AG08396 (cell line): Measurements from ENCODE around the gene PCNA.
"Not testable (repeated sequence)": the region's sequence is repeated elsewhere in the genome, so short reads cannot be mapped to it uniquely, and the experiment has no call there.

ENCODE experiments used
- DNase-seq: peaks from one replicate; pipeline ENCODE4 v3.0.0; 2012; ENCODE audit warnings: low spot score, mixed read lengths

Gene PCNA

DNA sequence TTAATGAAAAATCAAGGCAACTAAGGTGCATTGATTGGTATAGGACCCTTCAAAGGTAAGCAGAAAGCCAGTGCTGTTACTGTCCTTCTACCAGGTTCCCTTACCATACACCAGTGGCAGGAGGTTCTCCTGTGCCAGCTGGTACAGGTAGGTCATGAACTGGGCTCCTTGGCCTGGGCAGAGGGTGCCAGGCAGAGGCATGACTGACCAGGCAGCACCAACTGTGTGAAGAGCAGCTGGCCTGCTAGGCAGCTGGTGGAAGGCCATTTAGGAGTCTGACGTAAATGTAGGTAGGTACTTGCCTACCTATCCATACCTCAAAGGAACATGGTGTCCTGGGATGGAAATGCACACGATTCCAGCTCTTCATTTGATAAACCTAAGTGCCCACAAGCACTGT is 23.3 kb downstream of the PCNA start:
- no peak for DNase-seq

DNA sequence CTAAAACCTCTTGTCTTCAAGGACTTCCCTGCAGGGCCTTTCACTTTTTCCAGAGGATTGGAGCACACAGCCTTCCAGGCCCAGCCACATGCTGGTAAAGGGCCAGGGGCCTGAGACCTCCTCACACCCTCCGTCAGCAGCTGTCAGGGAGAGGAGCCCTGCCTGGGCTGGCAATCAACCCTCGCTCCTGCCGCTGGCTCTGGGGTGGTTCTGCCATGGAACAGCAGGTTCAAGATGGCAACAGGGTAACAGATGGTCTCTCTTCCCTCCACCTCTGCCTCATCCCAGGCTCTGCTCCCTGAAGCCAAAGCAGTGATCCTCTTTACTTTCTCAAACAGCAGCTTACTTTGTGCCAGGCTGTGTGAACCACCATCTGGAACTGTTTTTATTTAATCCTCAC is 23.8 kb downstream of the PCNA start:
- DNase-seq, result no peak

DNA sequence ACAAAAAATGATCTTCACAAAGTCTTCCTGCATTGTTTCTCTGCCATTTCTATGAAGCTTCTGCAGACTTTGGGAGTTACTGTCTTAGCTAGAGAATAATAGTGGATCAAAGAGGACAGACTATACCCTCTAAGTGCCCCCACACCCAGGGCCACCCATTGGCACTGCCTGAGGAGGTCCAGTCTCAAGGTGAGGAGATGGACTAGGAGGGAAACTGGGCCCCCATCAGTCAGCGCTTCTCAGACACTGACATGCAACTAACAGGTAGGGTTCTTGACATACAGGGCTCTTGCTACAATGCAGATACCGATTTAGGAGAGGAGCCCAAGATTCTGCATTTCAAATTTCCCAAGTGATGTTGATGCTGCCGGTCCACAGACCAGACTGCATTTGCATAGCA is 24.3 kb downstream of the PCNA start:
- DNase-seq, result no peak

DNA sequence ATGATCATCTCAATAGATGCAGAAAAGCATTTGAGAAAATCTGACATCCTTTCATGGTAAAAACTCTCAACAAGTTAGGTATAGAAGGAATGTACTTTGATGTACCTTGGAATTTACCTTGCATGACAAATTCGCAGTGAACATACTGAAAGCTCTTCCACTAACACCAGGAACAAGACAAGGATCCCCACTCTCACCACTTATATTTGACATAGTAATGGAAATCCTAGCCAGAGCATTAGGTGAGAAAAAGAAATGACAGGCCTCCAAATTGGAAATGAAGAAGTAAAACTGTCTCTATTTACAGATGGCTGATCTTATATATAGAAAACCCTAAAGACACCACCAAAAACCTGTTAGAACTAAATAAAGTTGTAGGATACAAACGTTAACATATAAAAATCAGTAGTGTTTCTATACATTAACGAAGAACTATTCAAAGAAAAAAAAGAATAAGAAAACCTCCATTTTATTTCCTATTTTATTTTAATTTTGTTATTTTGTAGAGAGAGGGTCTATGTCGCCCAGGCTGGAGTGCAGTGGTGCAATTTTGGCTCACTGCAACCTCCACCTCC is 26.9 kb downstream of the PCNA start:
- DNase-seq, result no peak

DNA sequence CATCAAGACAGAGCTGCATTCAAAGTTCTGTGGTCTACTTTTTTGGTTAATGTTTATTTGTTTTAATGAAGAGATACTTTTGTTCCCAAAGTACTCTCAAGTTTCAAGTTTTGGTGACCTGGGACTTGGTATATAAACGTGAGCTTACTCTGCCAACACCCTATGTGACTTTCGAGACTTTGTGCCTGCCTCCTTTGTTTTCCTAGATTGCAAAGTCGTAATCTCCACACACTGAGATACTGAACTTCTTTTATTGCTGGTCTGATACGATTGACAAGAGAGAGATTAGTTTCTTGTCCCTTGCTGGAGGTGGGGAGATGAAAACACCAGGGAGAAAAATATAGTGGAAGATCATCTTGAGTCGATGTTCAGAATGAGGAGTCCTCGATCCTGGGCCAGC is 27.9 kb downstream of the PCNA start:
- DNase-seq, result no peak

DNA sequence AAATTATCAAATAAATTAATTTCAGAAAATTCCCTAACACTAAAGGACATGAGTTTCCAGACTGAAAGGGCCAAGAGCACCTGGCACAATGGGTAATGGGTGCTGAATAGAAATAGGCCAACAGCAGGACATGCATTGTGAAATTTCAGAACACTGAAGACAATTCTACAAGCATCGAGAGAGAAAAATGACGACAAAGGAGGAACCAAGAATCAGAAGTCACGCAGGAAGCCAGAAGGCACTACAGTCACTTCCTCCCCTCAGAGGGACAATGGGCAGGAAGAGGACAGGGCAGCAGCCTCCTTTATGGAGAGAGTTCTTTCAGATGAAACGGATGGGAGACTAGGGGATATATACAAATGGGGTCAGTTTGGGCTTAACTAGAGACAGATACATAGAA is 29.6 kb downstream of the PCNA start:
- no peak for DNase-seq

DNA sequence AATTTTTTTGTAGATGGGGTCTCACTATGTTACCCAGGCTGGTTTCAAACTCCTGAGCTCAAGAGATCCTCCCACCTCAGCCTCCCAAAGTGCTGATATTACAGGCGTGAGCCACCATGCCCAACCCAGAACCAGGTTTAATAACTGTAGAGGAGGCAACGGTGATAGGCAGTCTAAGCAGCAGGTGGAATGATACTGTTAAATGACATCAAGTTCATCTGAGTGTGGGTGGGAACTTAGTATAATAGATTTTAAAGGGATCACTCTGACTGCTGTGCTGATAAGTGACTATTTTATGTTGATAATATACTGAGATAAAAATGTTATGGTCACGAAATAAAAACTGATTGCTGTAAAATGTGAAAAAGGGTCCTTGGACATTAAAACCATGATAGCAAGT is 31.1 kb downstream of the PCNA start:
- no peak for DNase-seq

DNA sequence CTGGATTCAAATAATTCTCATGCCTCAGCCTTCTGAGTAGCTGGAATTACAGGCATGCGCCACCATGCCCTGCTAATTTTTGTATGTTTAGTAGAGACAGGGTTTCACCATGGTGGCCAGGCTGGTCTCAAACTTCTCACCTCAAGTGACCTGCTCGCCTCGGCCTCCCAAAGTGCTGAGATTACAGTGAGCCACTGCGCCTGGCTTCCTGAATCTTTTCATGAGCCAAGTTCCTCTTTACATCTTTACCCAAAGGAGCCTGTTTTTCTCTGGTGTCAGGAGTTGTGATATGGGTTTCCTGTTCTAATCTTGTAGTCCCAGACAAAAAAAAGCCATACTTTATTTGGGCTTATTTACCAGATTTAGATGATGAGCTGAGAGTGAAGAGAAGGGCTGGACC is 34.4 kb downstream of the PCNA start:
- no peak for DNase-seq

DNA sequence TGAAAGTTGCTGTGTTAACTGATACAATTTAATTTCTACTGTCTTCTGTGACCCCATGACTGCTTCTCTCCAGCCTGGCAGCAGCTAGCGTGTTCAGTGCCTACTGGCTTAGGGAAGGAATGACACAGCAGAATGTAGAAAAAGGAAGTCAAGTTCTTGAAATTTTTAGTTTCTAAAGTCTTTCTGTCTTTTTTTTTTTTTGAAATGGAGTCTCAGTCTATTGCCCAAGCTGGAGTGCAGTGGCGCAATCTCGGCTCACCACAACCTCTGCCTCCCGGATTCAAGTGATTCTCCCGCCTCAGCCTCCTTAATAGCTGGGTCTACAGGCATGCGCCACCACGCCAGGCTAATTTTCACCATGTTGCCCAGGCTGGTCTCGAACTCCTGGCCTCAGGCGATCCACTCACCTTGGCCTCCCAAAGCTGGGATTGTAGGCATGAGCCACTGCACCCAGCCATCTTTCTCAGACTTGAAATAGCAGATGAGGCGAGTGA is 39.3 kb downstream of the PCNA start:
- peak; percentile 37 for DNase-seq

DNA sequence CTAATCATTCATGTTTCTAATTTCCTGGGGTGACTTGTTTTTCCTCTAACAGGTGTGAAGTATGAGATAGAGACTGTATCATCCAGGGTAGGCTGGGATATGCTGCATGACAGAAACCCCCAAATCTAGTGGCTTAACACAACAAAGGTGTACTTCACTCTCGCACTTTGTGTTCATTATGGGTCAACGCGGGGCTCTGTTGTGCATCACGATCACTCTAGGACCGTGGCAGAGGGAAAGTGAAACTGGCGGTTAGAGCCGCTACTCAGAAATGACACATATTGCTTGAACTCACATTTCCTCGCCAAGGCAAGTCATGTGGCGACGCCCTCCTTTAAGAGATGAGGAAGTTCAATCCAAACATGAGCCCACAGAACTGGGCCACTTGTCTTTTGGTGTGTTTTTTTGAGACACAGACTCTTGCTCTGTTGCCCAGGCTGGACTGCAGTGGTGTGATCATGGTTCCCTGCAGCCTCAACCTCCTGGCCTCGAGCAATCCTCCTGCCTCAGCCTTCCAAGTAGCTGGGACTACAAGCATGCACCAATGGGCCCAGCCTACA is 41.3 kb downstream of the PCNA start:
- DNase-seq, result peak; percentile 62

DNA sequence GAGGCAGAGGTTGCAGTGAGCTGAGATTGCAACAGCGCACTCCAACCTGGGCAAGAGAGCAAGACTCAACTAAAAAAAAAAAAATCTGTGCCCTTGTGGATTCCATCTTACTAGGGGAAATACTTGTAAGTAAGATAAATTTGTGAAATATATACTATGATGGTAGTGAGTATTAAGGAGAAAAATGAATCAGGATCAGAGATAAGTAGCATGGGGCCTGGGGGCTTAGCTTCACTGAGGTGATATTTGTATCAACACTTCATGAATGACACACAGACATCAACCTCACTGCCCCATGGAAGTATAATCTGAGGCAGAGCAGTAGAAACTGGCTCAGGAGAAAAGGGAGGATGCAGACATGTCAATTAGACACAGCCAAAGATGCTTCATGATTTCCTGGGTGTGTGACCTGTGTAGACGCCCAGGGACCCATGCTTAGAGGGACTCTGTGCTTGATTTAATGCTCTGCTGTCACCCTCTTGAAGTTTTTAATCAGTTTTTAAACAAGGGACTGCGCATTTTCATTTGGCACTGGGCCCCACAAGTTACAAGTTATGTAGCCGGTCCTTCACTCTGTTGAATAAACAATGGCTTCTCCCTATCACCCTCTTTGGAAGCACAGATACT is 41.9 kb downstream of the PCNA start:
- DNase-seq, result no peak

DNA sequence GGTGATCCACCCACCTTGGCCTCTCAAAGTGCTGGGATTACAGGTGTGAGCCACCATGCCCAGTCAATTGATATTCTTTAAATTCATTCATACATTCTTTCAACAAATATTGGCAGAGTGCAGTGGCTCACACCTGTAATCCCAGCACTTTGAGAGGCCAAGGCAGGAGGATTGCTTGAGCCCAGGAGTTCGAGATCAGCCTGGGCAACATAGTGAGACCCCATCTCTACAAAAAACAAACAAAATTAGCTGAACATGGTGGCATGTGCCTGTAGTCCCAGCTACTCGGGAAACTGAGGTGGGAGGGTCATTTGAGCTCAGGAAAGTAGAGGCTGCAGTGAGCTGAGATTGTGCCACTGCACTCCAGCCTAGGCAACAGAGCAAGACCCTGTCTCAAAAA is 42.8 kb downstream of the PCNA start:
- DNase-seq, result not testable (repeated sequence)

DNA sequence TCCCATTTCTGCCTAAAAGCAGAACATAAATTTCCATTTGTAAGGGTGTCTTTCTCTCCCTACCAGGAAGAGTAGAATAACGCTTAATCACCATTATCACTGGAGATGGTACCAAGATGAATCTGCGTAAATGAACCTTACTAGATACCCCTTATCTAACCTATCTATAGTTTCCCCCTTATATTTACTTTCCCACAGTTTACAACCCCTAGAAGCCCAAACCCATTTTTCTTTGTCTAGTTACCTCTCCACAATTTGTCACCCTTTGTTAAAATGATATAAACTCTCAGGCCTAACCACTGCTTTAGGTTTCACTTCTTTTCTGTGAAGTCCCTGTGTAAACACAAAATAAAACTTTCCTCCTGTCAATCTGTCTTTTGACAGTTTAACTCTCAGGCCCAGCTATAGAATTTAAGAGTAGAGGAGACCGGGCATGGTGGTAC is 45.5 kb downstream of the PCNA start:
- no peak for DNase-seq

DNA sequence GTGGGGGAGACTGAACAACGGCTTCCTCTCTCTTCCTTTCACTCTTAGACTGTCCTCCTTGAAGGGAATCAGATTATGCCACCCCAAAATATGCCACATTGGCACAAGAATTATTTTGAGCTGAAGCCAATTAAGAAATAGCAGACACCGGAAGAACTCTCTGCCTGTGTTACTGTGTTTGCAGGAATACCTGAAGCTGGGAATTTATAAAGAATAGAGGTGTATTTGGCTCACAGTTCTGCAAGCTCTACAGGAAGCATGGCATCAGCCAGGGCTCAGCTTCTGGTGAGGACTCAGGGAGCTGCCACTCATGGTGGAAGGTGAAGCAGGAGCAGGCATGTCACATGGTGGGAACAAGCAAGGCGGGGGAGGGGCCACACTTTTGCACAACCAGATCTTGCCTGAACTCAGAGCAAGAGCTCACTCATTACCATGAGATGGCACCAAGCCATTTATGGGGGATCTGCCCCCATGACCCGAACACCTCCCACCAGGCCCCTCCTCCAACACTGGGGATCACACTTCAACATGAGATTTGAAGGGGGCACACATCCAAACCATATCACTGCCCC is 46.0 kb downstream of the PCNA start:
- no peak for DNase-seq

DNA sequence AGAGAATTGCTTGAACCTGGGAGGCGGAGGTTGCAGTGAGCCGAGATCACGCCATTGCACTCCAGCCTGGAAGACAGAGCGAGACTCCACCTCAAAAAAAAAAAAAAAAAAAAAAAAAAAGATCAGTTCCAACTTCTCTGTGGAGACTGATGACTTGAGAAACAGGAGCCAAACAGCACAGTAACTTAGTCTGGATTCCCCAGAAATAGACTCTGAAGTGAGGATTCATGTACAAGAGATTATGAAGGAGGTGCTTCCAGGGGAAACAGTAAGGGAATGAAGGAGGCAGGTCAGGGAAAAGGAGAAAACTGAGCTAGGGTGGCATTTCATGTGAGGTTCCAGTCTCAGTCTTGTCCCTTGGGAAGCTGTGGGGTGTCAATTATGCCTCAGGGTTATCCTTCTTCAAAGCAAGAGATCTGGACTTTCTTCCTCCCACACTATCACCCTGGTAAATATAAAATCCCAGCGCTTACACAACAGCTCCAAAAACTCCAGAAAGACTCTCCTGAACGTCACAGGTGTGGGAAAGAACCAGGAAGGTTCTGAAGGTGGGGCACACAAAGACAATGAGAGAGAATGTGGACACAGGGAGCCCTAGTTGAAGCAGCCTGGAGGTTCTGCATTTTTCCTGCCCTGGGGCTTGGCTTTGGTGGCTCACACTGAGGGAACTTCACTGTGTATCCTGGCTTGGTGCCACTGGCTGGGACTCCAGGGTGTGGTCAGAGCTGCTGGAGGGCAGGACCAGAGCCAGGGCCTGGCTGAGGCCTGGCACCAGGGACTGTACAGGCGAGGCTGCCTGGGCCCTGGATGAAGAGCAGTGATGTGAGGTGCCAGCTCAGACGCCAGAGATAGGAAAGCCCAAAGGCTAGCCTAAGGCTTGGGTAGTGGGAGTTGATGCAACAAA is 46.8 kb downstream of the PCNA start:
- peak; percentile 74 for DNase-seq

DNA sequence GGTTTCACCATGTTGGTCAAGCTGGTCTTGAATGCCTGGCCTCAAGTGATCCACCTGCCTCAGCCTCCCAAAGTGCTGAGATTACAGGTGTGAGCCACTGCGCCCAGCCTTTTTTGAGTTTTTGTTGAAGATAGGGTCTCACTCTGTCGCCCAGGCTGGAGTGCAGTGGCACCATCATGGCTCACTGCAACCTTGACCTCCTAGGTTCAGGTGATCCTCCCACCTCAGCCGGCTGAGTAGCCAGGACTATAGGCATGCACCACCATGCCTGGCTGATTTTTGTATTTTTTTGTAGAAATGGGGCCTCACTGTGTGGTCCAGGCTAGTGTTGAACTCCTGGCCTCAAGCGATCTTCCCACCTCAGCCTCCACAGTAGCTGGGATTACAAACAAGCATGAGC is 47.8 kb downstream of the PCNA start:
- DNase-seq, result not testable (repeated sequence)

DNA sequence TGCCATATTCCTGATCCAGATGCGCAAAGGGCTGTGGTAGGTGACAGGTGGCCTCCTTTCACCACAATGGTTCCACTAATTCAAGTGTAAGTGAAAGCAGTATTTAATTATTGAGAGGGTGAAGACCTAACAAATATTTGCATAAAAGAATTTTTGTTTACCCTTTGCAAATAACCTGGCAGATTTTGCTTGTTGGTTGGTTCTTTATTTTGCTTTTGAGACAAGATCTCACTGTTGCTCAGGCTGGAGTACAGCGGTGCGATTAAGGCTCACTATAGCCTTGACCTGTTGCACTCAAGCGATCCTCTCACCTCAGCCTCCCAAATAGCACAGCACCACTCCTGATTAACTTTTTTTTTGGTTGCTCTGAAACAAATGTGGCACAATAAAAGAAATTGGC is 49.2 kb downstream of the PCNA start:
- no peak for DNase-seq

DNA sequence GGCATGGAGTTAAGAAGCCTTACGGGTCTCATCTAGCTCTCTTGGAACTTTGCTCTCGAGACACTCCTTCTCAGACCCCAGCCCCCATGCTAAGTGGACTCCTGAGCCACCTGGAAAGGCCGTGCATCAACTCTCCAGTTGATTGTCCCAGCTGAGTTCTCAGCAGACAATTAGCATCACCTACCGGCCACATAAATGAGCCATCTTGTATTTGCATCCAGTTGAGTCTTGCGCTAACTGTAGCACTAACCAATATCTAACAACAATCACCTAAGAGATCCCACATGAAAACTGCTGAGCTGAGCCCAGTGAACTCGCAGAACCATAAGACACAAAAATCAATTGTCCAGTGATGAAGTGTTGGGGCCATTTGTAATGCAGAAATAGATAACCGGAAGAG is 49.7 kb downstream of the PCNA start:
- DNase-seq, result no peak

DNA sequence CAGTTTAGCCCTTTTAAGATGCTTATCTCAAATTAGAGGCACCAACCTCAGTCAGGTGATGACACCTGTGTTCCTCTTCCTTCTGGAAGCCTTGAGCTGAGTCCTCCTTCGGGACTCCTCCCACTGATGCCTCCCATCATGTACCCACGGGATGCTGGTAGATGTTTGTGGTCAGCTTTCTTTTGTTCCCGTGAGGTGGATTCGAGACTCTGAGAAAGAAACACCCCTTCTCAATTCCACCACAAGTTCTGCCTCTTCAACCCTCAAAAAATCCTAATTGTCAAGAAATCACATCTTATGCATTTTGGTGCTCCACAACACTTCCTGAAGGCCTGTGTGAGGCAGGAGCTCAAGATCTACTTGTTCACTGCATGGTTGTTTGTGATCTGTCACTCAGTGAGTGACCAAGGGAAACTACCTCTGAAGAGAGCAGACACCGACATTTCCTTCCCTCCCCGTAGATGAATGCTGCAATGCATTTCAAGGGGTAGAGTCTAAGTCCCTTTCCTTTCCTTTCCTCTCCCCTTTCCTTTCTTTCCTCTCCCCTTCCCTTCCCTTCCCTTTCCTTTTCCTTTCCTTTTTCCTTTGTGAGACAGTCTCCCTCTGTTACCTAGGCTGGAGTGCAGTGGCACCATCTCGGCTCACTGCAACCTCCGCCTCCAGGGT is 50.5 kb downstream of the PCNA start:
- DNase-seq, result no peak

DNA sequence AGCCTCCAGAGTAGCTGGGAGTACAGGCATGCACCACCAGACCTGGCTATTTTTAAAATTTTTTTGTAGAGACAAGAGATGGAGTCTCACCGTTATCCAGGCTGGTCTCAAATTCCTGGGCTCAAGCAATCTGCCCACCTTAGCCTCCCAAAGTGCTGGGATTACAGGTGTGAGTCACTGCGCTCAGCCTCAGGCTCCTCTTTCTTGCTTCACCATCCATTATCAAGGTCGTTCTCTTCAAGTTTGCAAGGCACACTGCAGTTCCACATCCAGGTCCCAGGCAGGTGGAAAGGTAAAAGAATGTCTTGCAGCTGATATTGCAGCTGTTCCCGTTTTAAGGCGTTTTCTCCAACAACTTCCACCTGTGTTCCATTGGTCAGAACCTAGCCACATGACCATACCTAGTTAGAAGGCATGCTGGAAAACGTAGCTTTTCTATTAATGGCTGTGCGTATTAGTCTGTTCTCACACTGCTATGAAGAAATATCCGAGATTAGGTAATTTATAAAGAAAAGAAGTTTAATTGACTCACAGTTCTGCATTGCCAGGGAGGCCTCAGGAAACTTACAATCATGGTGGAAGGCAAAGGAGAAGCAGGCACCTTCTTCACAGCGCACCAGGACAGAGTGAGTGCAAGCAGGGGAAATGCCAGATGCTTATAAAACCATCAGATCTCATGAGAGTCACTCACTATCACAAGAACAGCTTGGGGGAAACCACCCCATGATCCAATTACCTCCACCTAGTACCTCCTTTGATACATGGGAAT is 51.7 kb downstream of the PCNA start:
- no peak for DNase-seq

DNA sequence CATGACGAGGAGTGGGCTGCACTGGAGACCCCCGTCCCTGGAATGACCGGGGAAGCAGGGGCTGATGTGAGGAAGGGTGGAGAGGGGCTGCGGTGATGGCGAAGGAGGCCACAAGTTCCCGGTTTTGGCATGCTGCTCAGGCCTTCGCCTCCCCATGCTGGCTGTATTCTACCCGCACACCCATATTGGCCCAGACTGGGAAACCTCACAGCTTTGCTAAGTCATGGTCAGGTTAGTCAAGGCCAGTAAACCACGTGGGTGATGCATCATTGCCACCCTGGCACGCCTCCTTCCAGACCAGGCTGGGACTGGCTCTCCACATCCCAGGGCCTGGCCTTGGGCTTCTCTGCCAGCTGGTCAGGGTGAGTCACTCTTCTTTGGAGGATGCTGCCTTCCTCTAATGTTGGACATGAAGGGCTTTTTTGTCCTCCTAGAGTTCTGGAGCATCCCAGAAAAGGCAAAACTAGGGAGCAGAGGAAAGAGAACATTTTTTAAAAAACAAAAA is 53.8 kb downstream of the PCNA start:
- peak; percentile 90 for DNase-seq
